Superior temporal gyrus (tissue), 1 donor: Measurements from ENCODE around the gene MEGF11.
"Not testable (repeated sequence)": the region's sequence is repeated elsewhere in the genome, so short reads cannot be mapped to it uniquely, and the experiment has no call there.

Experiments used
- DNase-seq: peaks from one replicate; pipeline ENCODE4 v3.0.0-alpha.2; 2016; ENCODE audit errors: extremely low spot score

The MEGF11 gene

DNA sequence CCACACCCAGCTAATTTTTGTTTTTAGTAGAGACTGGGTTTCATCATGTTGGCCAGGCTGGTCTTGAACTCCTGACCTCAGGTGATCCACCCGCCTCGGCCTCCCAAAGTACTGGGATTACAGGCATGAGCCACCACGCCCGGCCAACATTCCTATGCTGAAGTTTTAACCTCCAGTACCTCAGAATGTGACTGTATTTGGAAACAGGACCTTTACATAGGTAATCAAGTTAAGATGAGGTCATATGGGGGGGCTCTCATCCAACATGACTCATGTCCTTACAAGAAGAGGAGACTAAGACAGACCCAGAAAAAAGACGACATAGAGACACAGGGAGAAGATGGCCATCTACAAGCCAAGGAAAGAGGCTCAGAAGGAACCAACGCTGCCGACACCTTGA is 277.4 kb downstream of the MEGF11 start:
- DNase-seq, result not testable (repeated sequence)

- no peak for DNase-seq
Measured at GRCh38 chr15:65971741-65971995, 281.9 kb downstream of the MEGF11 start.

GRCh38 chr15:65970937-65971740 is 282.4 kb downstream of the MEGF11 start:
- DNase-seq, result no peak

DNA sequence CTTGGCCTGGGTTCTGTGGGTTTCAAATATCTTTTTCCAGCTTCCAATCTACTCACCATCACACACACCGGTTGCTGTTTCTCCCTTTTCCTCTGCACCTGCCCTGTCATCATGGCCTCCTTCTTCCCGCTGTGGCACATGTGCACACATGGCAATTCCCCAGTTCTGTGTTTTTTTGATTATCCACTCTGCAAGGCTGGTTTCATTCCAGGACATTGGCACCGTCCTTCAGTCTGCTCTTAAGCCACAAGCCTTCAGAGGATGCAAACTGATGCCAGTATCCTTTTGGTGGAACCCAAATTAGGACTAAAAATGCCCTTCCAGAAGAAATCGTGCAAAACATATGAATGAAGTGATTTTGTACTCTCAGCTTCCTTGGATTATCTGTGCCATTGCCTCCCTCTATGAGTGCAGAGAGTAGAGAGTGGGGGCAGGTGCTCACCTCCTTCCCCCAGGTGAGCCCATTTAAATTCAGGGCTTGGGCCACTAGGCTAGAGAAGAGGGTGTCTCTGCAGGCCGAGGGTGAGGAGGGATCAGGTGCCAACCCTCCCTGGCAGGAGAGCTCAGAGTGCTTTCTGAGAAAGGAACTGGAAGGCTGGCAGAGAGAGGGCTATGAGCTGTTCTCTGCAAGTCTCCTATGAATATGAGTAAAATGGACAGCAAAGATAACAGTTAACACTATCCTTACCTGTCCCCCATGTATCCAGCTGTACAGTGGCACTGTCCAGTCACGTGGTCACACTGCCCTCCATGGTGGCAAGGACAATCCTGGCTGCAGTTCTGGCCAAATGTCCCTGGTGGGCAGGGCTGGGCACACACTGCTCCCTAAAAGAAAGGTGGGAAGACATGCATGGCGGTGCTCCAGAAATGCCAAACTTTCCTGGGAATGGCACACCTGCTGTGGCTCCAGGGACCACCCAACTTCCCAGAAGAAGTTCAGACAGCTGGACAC is 283.4 kb downstream of the MEGF11 start:
- DNase-seq, result no peak

DNA sequence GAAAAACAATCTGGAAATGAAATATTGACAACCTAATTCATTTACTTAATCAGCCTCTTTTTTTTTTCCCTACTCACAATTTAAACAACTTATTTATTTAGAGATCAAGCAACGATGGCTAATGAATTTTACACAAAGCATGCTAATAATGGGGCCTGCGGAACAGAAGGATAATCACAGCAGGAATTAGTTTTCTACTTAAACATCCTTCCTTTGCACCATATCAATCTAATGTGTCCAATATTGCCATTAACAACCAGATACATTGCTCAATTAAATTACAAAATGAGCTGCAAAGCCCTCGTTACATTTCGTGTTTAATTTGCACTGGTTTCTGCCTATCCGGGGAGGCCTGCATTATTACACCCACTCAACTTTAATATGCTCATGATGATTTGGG is 285.0 kb downstream of the MEGF11 start:
- DNase-seq, result no peak

DNA sequence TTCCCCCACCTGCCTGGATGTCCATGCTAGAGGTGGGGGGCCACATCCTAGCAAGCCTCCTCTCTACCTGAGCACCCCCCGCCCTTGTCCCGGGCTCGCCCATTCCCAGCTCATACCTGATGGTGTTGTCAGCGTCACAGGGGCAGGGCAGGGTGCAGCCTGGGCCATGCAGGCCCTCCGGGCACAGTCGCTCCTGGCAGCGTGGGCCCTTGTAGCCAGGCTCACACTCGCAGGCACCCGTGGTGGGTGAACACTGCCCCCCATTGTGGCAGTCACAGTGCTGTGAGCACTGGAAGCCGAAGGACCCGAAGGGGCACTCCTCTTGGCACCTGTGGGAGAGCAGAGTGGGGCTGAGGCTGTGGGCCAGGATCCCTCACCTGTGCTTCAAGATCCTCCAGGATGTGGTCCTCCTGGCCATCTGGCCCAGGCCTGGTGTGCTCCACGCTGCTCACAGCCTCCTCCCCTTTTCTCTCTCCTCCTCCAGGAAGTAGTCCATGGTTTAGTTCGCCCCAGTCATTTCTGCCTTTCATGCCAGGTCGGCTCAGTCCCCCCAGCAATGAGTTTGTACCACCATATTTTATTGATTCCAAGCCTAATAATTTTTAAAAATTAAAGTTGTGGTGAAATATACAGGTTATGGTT is 288.6 kb downstream of the MEGF11 start:
- no peak for DNase-seq

DNA sequence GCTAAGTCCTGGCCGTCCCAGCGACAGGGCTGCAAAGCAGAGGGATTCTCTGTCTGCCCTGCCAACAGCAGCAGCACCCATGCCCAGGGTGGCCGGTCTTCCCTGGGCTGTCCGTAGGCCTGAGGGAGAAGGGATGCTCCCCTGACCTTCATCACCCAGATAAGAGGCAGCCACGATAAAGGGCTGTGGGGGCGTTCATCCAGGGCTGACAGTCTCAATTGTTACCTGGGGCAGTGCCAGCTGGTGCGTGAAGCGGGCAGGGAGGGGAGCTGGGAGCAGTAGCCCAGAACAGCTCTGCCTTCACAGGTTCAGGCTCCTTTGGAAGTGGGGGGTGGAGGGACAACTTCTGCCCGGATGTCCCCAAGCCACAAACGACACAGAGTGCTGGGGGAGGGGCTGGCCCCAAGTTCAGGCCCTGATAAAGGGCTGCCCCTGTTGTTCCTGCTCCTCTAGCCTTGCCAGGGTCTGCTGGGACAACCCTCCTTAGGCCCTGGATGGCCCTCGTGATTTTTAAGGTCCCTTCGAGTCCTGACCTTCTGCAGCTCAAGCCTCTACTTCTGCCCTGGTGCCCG is 289.6 kb downstream of the MEGF11 start:
- DNase-seq, result no peak

DNA sequence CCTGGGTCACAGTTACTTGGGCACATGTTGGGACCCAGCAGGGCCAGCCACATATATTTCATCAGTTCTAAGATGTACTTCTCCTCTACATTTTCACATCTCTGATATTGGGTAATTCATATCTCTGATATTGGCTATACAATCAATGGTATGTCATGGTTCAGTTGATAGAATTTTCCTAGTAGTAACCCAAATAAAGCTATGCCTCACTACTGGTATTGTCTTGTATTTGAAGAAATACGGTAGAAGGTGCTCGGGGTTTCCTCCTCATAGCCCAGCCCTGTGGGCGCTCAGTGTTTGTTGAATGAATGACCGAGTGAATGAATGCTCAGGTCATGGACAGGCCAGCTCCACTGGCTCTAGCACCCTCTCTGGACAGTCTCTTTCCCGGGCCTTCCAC is 290.2 kb downstream of the MEGF11 start:
- DNase-seq, result no peak

- no peak for DNase-seq
Measured at GRCh38 chr15:65962187-65962586, 291.4 kb downstream of the MEGF11 start.

- no peak for DNase-seq
Measured at GRCh38 chr15:65960586-65960985, 293.0 kb downstream of the MEGF11 start.

DNA sequence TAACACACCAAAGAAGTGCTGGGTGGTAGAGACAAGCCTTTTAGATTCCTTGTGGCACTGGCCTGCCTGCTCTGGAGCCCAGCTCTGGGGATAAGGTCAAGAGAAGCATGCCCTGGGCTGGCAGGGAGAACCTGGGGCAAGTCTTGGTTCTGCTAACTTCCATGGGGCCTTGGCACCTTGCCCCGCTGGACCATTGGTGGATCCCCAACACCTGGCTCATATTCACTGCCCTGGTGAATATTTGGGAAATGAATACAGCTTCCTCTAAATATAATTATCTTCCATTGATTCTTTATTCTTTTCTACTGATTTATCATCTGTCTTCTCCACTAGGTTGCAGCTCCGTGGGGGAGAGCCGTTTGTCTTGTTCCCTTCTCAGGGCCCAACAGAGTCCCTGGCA is 294.7 kb downstream of the MEGF11 start:
- no peak for DNase-seq

DNA sequence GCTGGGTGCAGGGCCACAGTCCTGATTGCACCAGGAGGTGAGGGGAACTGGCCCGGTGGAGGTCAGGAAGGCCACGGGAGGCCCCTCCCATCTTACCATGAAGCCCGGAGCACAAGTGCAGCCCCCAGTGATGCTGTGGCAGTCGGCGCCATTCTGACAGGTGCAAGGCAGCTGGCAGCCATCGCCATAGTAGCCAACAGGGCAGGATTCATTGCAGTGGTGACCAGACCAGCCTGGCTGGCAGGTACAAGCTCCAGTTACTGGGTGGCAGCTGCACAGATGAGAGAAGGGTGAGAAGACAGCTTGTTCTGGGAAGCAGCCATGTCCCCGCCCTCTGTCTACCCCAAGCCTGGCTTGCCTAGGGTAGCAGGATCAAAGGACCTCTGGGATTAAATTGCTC is 296.1 kb downstream of the MEGF11 start:
- DNase-seq, result no peak

GRCh38 chr15:65956899-65957298 is 296.7 kb downstream of the MEGF11 start:
- no peak for DNase-seq

- no peak for DNase-seq
Measured at GRCh38 chr15:65956307-65956706, 297.2 kb downstream of the MEGF11 start.

DNA sequence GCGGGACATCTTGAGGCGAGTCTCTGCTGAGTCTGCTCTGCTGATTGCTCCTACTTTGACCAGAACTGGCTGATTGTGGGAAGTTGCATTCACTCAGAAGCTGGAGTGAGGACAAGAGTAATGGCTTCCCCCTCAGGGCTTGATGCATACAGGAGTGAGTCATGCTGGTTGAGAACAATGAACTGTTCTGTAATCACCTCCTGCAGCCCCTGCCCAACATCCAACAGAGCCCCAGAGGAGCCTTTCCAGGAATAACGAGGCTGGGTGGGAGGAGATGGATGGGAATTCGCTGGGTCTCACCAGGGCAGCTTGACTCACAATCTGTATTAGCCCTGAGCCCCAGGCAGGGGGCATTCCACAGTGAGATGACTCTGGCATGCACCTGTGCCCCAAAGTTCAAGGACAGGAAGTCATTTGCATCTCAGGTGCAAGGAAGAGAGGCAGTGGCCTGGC is 299.2 kb downstream of the MEGF11 start:
- DNase-seq, result no peak

GRCh38 chr15:65953622-65954021 is 299.9 kb downstream of the MEGF11 start:
- no peak for DNase-seq

- DNase-seq, result no peak
Measured at GRCh38 chr15:65952391-65953053, 301.0 kb downstream of the MEGF11 start.

GRCh38 chr15:65951007-65951406 is 302.5 kb downstream of the MEGF11 start:
- no peak for DNase-seq

- DNase-seq, result no peak
Measured at GRCh38 chr15:65949491-65949890, 304.1 kb downstream of the MEGF11 start.

DNA sequence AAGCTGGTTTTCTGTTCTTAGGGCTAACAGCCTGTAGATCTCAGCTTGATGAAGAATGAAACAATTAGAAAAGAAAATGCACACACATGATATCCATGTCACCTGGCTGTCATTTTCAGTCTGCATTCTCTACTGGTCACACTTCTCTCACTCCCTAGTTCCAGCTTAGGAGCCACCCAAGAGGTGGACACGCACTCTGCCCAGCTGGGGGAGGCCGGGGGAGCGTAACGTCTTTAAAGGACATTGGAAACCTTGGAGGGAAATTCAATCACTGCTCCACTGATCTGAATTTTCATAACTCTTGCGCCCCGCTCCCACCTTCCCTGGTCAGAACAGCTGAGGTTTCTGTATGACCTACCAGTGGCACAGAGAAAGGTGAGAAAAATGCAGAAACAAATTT is 304.5 kb downstream of the MEGF11 start:
- DNase-seq, result no peak

DNA sequence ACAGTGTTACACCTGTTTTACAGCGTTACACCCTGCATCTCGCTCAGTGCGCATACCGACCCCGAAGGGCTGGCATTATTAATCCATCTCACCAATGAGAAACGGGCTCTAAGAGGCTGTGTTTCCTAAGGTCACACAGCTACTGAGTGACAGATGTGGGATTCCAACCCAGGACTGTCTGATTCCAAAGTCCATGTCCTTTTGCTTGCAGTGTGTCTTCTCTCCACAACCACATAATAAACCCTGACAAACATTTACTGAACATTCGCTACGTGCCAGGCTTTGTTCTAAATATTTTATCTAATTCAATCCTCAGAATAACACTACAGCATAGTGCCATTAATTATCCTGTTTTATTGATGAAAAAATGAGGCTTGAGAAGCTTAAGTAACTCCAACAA is 305.2 kb downstream of the MEGF11 start:
- DNase-seq, result no peak

GRCh38 chr15:65947041-65947440 is 306.5 kb downstream of the MEGF11 start:
- DNase-seq, result no peak
